Measurements from ENCODE around the gene KRT82.
A peak's percentile ranks its signal among the peaks of the same experiment; 100 is the strongest.

DNA sequence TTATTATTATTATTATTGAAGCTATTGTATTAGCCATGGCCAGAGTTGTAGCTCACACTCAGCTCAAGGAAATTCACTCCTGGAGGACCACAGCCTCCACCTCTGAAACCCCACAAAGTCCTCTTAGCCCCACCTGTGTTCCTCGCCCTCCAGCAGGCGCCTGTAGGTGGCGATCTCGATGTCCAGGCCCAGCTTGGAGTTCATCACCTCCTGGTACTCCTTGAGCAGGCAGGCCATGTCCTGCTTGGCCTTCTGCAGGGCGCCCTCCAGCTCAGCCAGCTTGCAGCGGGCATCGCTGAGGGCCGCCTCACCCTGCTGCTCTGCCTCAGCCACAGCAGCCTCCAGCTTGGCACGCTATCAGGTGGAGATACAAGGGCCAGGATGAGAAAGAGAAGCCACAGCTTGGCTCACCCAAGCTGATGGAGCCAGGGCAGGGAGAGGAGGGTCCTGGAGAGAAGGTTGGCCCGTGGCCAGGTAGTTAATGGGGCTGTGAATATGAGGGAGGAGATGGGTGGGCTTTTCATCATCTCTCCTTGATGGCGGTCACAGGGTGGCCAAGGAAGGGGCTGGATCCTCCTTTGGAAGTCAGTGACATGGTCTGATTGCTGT lies 43.9 kb downstream of the KRT82 start:
- TF ChIP-seq, protein P1, sequence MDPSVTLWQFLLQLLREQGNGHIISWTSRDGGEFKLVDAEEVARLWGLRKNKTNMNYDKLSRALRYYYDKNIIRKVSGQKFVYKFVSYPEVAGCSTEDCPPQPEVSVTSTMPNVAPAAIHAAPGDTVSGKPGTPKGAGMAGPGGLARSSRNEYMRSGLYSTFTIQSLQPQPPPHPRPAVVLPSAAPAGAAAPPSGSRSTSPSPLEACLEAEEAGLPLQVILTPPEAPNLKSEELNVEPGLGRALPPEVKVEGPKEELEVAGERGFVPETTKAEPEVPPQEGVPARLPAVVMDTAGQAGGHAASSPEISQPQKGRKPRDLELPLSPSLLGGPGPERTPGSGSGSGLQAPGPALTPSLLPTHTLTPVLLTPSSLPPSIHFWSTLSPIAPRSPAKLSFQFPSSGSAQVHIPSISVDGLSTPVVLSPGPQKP (IDR thresholded peaks at IDR 0.05; ENCODE audit: low read depth, low read length) = no peak
- TF ChIP-seq TFCP2L1 (CRISPR knock-in tag; IDR thresholded peaks at IDR 0.05) (no peak), BHLHE40 (IDR thresholded peaks at IDR 0.05; ENCODE audit: low read depth, low read length) (no peak), EP300 (IDR thresholded peaks at IDR 0.05) (no peak), SREBF2 (IDR thresholded peaks at IDR 0.05) (no peak), ZSCAN20 (CRISPR knock-in tag; IDR thresholded peaks at IDR 0.05) (no peak), SMC3 (IDR thresholded peaks at IDR 0.05) (no peak)
- TF ChIP-seq, protein P2, sequence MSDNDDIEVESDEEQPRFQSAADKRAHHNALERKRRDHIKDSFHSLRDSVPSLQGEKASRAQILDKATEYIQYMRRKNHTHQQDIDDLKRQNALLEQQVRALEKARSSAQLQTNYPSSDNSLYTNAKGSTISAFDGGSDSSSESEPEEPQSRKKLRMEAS (IDR thresholded peaks at IDR 0.05) = no peak
- TF ChIP-seq, protein P3, sequence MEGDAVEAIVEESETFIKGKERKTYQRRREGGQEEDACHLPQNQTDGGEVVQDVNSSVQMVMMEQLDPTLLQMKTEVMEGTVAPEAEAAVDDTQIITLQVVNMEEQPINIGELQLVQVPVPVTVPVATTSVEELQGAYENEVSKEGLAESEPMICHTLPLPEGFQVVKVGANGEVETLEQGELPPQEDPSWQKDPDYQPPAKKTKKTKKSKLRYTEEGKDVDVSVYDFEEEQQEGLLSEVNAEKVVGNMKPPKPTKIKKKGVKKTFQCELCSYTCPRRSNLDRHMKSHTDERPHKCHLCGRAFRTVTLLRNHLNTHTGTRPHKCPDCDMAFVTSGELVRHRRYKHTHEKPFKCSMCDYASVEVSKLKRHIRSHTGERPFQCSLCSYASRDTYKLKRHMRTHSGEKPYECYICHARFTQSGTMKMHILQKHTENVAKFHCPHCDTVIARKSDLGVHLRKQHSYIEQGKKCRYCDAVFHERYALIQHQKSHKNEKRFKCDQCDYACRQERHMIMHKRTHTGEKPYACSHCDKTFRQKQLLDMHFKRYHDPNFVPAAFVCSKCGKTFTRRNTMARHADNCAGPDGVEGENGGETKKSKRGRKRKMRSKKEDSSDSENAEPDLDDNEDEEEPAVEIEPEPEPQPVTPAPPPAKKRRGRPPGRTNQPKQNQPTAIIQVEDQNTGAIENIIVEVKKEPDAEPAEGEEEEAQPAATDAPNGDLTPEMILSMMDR (IDR thresholded peaks at IDR 0.05) = peak; percentile 19; the same call in 2 of the 3 replicates
